Measurements from ENCODE around the gene SAP25.

GRCh38 chr7:100567031-100567730 is 6.5 kb downstream of the SAP25 start:
- no peak for TF ChIP-seq POLR2A (IDR thresholded peaks at IDR 0.05)
- no peak for TF ChIP-seq CTCF (IDR thresholded peaks at IDR 0.05)

All from body of pancreas (tissue), 4 donors.